COR-L47 (cell line): ENCODE data around the gene UNC5A.

Experiments used
- DNase-seq: peaks from one replicate; lab custom pipeline; 2025; lab: John Stamatoyannopoulos, UW

Gene UNC5A

DNA sequence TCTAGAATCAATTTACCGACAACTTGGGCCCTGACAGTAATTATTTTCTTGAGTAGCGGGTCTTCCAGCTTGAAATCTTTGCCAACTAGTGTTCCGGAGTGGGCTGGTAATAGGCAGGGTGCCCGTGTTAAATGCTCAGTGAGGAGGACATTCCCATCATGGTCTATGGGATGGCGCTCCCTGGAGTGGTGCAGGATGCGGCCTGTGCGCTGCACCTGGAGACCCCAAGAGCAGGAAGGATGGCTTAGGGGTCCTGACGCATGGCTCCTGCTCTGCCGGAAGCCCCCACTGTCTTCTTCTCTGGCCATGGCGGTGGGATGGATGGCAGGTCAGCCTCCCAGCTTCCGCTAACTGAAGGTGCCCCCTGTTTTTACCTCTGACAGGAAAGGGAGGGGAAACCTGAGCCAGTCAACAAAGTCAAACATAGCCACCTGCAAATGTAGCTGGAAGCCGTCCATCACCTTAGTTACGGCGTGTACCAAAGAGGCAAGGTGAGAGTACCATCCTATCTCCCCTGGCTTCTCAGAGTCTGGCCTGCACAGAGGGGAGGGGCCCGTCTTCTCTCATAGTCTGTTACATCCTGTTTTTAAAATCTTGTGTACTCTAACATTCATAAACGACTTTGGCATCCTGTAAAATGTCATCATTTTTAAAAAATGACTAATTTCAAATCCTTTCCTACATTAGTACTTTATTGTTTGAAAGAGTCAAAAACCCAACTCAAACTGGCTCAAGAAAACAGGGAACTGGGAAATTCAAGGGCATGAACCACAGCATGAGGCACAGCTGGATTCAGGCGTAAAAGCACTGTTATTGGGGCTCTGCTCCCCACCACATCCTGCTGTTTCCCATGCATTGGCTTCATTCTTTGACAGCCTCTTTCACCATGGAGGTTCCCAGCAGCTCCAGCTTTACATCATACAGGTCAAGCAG is 28.5 kb upstream of the UNC5A start:
- no peak for DNase-seq

DNA sequence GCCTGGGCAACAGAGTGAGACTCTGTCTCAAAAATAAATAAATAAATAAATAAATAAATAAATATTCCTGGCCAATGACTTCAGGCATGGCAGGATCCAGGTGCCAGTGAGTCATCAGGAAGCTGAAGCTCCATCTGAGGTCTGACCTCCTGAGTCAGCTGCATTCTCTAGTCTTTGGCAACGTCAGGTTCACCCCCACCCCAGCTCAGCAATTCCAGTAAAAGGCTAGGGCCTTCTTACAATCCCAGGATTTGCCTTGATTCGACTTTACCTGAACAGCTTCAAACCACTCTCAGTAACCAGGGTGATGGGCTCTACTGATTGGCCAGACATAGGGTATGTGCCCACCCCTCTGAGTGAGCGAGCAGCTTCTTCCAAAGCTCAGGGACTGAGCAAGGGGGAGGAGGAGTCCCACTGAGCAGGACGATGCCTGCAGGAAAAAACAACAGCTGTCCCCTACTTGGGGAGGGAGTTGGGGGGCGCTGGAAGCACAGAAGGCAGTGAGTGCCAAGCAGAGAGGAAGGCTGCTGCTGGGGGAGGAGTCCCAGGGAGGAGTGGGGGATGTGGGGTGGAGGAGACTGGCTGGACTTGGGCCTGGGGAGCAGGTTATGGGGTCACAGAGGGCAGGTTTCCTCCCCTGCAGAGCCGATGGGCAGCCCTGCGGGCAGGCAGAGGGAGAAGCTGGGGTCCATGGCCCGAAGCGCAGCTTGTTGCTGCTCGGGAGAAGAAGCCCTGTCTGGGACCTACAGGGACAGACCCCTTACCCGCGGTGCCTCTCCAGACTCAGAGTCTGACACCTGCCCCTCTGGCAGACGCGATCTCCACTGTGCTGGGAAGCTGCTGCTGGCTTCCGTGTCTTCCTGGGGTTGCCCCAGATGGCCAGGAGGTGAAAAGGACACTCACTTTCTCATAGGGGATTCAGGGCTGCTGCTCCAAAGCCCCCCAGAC is 25.9 kb upstream of the UNC5A start:
- DNase-seq: no peak

DNA sequence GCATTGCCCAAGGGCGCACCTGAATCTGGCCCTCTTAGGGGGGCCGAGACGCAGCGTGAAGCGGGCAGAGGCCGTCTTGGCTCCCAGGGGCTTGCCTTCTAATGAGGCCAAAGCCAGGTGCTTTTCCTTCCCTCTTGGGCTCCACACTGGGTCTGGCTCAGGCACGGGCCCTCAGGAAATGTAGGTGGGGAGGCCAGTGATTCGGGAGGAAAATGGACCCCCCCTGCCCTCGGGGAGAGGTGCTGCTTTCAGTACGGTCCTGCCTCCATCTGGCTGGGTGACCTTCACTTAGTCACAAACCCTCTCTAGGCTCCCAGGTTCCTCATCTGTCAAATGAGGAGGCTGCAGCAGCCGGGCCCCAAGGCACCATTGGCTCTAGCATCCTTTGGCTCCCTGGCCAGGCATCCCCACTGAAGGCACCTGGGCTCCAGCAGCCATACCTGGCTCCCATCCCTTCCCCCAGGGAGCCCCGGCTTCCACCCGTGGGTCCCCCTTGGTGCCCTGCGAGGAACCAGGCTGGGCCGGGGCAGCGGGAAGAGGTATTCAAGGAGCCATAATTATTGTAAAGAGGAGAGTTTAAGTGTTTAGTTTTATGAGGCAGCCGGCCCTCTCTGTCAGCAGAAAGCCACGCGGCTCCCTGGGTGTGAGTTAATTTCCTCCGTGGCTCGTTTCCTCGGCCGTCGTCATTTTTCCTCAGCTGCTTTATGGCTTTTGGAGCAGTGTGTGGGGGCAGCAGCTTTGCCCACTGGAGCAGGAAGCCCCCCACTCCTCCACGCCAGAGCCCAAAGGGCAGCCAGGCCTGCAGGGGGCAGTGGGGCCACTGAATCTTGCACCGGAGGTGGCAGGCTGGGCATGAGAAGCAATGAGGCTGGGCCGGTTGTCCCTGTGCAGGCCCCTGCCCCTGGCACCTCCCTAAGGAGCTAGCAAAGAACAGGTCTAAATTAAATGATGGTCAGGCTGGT is 24.9 kb upstream of the UNC5A start:
- no peak for DNase-seq

DNA sequence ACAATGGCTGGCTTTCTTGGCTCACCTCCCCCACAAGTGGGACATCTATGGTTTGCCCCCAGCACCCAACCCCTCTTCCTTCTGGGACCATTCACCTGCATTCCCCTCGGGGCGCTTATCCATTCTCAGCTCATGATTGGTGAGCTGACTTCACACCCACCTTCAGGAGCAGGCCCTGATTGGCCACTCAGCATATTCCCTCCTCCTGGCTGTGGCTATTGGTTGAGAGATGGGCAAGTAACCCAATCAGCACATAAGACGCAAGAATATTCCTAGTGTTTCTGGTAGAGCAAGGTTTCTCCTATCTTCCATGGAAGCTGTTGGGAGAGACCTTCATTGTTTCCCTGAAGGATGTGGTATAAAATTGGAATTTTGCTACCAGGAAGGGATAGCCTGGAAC is 22.7 kb upstream of the UNC5A start:
- no peak for DNase-seq

DNA sequence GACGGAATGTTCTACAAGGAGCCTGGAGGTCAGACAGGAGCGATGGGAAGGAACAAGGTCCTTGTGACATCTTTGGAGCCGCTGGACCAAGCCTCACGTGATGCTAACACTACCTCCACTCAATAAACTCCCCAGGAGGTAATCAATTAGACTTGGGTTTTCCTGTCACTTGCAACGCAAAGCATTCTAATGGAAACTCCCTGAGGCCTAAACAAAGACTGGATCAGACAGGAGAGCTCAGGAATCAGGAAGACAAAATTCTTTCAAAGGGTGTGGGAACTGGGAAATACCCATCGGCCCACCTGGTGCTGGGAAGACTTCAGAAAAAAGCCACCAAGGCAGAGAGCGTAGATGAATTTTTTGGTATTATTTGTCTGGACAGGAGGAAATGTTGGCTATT is 22.3 kb upstream of the UNC5A start:
- DNase-seq: no peak

DNA sequence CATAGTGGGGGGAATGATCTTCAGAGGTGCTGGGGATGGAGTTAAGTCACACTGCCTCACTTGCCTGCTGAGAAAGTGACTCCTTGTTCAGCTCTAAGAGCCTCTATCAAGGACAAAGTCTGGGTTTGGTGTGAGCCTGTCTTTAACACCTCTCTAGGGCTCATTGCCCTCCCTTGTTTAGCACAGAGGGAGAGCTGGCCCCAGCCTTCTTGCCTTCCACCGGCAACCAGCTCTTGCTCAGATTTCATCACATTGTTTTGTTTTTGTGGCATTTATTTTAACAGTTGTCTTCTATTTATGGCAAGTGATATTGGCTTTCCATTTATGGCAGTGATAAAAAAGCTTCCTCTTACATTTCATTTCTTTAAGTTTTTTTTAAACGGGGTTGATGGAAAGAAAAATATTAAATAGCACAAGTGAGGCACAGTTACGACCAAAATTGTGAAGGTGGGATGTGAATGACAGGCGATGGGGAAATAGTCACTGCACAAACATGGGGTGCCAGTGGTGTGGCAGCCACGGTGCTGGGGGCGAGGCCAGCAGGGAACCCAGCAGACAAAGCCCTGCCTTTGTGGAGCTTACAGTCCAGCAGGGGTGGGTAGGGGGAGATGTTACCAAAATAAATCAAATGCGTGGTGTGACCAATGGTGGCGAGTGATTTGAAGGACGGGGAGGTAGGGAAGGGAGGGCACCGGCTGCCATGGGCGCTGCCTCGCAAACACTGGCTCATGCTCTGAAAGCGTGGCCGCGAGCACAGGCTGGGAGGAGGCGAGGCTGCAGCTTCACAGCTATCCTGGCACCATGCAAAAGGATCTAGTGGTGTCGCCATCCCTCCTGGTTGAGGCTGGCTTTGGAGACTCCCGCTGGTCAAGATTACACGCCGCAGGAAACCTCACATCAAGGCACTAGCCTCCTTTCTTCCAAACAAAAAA is 21.2 kb upstream of the UNC5A start:
- DNase-seq: peak; percentile 52

DNA sequence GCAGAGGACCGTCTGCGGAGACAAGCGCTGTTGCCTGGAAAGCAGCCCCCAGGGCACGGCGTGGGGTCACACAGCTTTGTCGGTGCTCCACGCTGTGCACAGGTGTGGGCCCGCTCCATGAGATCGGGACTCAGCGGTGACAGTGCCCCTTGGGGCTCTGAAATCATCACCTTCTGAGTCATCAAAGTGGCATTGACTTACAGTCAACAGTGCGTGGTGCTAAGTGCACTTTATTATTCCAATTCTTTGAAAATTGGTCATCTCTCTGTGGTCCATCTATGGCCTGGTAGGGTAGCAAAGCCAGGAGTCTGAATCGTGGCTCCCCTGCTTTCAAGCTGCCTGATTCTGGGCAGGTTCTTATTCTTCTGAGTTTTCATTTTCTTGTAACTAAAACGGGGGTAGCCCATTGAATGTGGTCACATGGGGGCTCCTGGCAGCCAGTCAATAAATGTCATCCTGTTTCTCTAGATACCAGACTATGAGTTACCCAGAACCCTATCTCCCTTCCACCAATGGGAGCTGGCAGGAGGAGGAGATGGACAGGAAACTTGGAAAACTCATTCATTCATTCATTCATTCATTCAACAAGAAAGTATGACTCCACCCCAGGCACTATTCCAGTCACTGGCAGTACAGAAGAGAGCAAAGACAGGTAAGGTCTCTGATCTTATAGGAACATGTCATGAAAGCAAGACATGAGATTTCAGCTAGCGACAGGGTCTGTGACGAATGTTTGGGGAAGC is 20.3 kb upstream of the UNC5A start:
- DNase-seq: peak; percentile 52

DNA sequence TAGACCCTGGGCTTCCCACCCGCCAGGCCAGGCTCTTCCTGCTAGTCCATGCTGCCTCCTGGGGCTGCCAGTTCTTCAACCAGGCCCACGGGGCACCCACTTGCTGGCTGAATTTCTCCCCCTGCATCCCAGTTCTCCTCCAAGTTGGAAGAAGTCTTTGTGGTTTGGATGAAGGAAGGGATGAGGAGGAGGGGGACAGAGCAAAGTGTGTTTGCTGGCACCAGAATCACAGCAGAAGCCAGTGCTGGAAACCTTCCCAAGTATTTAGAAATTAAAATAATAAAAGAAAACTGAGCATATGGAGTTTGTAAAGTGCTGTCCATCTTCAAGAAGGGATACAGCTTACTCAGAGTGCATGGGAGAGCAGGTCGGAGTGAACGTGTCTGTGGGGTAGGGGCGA is 19.4 kb upstream of the UNC5A start:
- no peak for DNase-seq

DNA sequence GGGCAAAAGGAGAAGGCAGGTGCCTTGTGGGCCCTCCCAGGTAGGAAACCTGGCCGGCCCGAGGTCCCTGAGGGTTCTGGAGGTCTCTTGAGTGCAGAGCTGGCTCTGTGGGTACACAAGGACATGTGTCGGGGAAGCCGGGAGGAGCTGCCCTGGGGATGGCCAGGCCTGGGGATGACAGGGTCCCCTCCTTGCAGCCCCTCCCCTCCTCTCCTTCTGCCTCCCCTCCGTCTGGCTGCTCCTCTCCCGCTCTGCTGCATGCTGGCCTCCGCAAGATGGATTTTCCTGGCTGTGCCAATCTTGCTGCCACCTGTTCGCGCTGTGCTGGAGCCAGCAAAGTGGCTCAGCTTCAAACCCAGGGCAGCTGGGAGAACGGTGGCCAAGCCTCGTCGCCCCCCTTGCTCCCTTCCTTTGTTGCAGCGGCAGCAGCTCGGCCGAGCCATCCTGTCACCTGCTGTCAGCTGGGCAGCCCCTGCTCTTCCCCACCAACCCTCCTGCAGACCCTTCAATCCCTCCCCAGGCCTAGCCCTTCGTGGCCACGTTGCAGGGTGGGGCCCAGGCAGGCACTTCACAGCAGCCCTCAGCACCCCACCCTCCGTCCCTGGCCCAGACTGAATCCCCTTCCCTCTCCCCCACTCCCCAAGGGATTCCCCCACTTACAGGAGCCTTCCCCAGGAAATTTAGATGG is 17.6 kb upstream of the UNC5A start:
- DNase-seq: peak; percentile 41

DNA sequence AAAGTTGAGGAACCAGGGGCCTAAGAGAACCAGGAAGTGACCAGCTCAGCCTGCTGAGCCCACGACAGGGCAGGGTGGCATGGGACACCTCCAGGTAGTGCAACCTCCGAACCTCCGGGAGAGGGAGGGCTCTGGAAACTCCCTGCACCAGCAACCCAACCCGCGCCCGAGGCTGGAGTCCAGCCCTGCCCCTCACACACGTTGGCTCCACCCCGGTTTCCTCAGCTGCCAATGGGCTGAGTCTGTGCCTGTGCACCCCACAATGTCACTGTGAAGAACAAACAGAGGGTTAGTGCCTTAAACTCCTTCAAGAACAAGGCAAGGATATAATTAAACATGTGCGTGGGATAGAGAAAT is 17.0 kb upstream of the UNC5A start:
- DNase-seq: no peak

DNA sequence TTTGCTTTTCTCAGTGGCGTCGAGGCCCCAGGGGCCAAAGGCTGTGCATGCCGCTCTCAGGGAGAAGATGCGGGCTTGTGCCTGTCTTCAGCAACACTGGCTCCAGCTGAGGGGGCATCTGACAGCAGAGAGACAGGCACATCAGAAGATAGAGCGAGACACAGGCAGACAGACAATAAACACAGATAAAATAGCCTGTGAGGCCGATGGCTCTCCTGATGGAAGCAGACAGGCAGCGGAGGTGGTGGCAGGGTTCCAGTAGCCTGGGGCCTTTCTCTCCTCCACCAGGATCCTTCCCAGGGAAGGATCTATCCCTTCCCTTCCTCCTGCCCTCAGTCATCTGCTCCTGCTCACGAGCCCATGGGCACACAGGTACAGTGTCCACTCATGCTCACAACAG is 16.6 kb upstream of the UNC5A start:
- peak; percentile 21 for DNase-seq

DNA sequence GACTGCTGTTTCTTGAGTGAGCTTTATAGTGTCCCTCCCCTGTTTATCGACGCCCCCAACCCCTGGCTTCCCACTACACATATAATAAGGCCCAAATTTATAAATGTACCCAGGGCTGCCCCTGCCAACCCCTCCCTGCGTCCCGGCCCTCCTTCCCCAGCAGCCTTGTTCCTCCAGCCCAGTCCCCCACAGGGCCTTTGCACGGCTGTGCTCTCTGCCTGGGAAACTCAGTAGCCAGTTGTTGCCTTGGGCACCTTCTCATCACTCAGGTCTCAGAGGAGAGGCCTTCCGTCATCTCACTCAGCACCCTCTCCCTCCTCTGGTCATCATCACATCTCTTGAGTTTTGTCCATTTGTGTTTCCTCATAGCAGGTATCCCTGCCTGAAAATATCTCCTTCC is 15.8 kb upstream of the UNC5A start:
- DNase-seq: no peak

DNA sequence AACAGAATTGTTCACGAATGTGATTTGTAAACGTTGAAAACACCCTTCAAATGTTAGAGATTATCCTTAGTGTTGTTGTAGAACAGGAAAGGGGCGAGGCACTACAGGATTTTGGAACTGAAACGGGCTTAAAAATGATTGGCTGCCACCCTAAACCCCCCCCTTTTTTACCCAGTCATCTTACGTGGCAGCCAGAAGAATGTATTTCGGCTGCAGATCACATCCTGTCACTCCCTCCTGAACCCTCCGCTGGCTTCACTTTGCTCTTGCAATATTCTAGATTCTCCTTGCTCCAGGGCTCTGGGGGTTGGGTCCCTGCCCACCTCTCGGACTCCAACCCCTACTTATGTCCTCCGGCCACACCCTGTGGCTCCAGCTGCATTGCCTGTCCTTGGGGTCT is 13.9 kb upstream of the UNC5A start:
- DNase-seq: no peak

DNA sequence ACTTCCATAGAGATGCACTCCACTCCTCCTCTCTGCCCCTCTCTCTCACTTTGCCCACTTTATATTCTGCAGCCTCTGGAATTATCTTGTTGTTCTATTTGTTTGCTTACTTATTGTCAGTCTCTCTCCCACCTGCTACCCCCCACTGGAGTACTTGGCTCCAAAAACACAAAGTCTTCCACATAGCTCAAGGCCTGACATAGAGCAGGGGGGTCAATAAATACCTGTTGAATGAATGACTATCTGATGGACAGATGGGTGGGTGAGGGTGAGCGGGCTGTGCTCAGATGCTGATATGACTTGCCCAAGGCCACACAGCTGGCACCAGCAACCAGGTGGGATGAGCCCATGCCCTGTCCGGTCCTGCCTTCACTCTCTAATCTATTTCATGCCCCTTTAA is 13.4 kb upstream of the UNC5A start:
- no peak for DNase-seq

DNA sequence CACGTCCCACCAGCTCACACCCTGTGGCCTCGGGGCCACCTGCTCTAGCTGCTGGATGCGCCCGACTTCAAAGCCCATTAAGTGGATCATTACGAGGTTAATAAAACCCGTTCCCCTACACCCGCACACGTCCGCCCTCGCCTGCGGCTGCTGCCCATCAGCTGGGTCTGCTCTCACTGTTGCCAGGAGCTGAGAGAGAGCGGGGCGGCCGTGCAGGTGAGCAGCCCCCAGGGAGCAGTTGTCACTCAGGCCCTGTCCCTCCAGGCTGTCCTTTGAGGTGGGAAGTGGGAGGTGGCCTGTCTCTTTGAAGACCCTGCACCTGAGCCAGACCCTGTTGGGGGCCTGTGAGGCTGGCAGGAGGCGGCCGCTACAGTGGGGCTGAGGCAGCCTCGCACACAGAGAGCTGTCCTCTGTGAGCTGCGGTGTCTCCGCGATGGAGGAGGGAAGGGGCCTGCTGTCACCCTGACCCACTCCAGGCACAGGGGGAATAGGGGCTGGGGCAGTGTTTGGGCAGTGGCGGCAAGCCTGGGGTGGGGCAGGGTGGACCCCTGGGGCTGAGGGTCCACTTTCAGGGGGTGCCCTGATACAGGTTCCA is 12.8 kb upstream of the UNC5A start:
- no peak for DNase-seq

DNA sequence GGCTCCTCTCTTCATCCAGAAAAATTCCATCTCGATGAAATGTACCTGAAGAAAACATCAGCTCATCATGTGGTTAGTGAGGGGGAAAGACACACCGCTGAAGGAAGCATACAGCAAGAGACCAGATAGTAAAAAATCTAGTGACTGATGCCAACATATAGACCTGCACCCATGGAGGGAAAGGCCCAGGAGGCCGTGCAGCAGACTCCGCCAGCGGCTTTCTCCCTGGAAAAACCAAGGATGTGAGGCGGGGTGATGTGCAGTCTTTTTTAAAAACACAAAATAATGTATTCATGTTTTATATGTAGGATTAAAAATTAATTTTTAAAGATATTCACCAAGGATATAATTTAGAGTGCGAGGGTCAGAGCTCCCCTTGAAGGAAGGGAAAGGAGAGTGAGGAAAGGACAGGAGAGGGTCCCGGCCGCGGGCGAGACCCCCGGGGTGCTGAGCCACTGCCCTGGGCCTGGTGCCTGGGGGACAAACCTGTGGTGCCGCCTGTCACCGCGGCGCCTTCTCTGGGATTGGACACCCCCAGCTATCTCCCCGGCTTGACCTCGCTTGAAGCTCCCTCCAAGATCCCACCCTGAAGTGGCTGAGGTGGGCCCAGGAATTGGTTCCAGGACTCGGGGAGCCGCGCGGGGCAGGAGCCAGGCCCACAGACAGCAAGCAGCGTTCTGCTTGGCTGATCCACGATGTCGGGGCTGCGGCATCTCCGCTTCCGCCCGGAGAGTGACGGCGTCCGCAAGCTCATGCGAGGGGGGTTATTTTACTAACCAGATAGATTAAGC is 12.1 kb upstream of the UNC5A start:
- no peak for DNase-seq

DNA sequence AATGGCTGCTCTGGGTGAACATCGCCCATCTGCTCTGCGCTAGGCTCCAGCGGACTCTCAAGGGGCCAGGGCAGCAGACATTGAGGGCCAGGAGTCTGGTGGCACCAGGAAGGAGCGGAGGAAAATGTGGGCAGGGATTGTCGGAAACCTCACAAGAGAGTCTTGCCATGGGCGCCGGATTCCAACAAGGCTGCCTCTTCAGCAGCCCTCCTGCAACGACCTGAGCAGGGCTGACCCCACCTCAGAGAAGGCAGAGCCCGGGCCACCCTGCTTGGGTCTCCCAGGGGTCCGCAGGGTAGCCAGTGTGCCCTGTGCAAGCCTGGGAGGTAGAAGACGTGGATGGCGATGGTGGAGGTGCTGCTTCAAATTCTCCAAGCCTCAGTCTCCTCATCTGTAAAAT is 11.4 kb upstream of the UNC5A start:
- DNase-seq: no peak

DNA sequence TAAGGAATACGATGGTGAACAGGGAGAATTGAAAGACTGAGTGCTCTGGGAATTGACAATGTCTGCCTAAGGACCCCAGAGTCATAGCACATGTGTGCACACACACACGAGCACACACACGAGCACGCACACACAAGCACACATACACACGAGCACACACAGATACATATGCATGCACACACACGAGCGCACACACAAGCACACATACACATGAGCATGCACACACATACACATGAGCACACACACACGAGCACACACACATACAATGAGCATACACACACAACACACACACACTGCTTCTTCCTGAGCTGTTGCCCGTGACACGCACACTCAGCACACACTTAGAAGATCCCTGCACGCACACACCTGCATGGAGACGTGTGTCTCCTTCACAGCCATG is 10.9 kb upstream of the UNC5A start:
- DNase-seq: no peak
